Daoy (cell line): Measurements from ENCODE around the gene WASHC1. TPM values are rescaled to one million over a fixed set of nuclear protein-coding genes. Genes with fewer than 3 reads are reported as not detected.
"Not testable (repeated sequence)": the region's sequence is repeated elsewhere in the genome, so short reads cannot be mapped to it uniquely, and the experiment has no call there.

ENCODE experiments used
- DNase-seq: peaks from one replicate; pipeline ENCODE4 v3.0.0-alpha.2; 2015; ENCODE audit warnings: low read depth
- total RNA-seq: library from RNA; depleted of rRNA; stranded (reverse); fragments of >200 nt; shearing (Covaris generic); gene quantifications from 2 replicates; pipeline ENCODE4 v1.2.3, GENCODE V29; 2014; rRNA removed

The WASHC1 gene, protein sequence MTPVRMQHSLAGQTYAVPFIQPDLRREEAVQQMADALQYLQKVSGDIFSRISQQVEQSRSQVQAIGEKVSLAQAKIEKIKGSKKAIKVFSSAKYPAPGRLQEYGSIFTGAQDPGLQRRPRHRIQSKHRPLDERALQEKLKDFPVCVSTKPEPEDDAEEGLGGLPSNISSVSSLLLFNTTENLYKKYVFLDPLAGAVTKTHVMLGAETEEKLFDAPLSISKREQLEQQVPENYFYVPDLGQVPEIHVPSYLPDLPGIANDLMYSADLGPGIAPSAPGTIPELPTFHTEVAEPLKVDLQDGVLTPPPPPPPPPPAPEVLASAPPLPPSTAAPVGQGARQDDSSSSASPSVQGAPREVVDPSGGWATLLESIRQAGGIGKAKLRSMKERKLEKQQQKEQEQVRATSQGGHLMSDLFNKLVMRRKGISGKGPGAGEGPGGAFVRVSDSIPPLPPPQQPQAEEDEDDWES
- 3.8 and 8.8 TPM in 2 replicates for total RNA-seq

- DNase-seq: not testable (repeated sequence)
Observed at GRCh38 chr9:29356-29755, at the start of gene WASHC1. WASHC1 (minus strand) TSS chr9:29456; CDS start chr9:24999, 4,457 bp downstream.

DNA sequence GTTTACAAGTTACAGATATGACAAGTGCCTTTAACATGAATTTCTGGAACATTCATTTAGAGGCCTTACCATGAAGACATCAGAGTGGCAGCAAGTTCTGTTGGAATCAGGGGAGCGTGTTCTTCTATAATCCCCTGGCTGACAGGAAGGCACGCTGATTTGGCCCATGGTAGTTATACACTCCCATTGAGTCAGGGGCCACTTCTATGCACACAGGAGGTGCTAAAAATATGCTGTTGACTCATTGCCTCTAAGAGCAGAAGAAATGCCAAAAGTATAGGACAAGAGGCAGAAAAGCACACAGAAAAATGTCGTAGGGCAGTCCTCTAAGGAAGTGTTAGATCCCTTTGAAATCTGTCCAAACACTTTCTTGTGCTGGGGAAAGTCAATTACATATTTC, 49.1 kb upstream of the WASHC1 start:
- DNase-seq: not testable (repeated sequence)

DNA sequence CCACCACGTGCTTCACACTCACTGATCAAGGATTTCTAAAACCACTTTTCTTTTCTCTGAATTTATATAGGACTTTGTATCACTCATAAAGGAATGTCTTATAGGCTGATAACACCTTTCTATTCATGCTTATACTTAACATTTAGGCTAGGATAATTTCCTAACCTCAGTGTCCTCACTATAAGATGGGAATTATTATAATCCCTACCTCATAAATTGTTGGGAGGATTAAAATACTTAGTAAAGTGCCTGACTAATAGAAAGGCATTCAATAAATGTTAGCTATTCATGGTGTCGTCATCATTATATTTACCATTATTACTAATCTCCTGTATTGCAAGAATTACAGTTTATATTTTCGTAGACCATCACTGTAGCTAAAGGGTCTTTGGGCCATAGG, 47.1 kb upstream of the WASHC1 start:
- not testable (repeated sequence) for DNase-seq

- not testable (repeated sequence) for DNase-seq
Observed at GRCh38 chr9:73900-74525, 44.8 kb upstream of the WASHC1 start.

- peak; percentile 23 for DNase-seq
Observed at GRCh38 chr9:73076-73899, 44.0 kb upstream of the WASHC1 start.

DNA sequence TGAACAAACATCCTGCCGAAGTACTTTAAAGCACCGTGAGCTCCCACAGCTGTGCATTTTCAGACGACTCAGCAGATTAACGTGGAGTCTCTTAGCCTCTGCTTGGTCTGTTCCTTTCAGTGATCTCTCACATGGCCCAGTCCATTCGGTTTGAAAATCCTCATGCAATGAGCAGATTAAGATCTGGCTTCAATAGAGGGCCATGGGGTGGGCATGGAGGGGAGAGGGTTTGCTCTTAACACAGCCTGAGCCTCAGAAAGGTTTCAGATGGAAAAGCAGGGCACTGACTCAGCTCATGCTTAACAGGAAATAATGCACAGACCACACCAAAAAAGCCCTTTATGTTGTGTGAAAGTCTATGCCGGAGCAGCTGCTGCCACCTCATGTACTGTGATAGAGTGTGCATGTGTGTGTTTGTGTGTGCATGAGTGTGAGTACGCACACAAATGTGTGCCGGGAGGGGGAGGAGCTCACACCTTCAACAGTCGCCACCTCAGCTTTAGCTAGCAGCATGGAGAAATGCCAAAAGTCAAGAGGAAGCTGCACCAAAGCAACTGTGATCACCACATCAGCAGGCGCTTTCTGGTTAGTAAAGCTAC, 33.9 kb upstream of the WASHC1 start:
- DNase-seq: peak; percentile 25

DNA sequence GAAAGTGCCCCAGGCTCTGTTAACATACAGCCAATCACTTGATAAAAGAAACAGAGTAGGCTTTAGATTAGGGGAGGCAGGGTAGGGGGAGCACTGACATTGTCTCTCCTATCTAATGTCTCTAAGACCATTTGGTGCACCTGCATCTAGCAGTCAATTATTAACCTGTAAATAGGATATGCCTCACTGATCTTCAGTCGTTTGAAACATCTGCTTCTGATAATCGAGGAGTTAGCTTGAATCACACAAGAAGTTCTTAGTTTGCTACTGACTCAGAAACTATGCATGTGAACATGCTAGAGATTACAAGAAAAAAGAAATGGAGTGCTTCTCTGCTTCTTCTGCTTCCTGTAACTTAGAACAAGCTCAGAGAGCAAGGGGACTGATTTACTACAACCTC, 23.4 kb upstream of the WASHC1 start:
- DNase-seq: not testable (repeated sequence)

- DNase-seq: not testable (repeated sequence)
Observed at GRCh38 chr9:48190-48842, 19.1 kb upstream of the WASHC1 start.

DNA sequence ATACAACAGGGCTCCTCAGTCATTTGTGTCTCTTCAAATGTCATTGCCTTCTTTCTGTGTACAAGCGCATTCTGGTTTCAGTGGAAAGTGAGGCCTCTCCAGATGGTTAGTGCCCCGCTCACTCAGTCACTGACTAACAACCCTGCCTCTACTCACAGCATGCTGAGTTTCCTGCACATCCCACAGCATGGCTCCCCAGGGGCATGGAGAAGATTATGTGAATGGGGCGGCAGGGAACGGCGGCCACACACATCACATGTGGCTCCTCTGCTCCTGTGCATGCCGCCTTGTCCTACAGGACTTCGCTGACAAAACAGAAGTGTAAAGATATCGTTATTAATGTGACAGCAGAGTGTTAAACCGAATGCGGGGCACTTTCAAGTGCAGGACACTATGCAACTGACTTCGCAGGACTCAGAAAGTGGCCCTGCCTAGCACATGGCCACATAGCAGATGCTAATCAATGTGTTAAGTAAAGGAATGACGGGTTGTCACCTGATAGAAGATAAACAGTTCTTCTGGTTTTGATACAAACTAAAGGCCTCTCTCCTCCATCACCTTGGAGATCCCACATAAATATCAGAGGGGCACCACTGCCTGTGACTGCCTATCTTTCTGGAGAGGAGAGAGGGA, 17.5 kb upstream of the WASHC1 start:
- not testable (repeated sequence) for DNase-seq

GRCh38 chr9:46164-46563, 16.9 kb upstream of the WASHC1 start:
- not testable (repeated sequence) for DNase-seq

- DNase-seq: not testable (repeated sequence)
Observed at GRCh38 chr9:45180-45878, 16.1 kb upstream of the WASHC1 start.

DNA sequence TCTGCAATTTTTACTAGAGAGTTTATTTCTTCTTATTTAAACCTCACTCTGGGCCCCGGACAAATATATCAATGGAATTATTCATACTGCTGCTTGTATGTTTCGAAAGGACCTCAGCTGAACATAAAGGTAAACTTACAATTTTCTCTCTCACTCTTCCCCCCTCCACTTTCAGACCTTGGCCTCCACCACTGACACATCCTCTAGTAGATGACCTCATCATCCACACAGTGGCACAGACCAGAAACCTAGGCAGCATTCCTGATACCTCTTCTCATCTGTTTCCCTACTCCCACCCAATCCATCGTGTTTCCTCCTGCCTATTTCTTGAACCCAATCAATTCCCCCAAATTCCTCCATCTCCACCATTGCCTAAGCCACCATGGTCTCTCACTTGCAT, 15.2 kb upstream of the WASHC1 start:
- peak; percentile 55 for DNase-seq

DNA sequence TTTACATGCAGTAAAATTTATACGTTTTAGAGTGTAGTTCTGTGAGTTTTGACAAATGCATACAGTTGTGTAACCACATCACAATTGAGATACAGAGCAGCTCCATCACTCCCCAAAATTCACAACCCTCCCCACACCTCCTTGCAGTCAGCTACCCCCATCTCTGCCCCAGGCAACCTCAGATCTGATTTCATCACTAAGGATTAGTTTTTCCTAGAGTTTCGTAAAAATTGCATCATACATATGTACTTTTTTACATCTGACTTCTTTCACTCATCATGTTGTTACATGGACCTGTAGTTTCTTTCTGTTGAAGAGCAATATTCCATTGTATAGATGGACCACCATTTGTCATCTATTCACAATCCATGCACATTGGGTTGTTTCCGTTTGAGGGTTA, 14.4 kb upstream of the WASHC1 start:
- not testable (repeated sequence) for DNase-seq

- DNase-seq: not testable (repeated sequence)
Observed at GRCh38 chr9:43116-43515, 13.9 kb upstream of the WASHC1 start.

DNA sequence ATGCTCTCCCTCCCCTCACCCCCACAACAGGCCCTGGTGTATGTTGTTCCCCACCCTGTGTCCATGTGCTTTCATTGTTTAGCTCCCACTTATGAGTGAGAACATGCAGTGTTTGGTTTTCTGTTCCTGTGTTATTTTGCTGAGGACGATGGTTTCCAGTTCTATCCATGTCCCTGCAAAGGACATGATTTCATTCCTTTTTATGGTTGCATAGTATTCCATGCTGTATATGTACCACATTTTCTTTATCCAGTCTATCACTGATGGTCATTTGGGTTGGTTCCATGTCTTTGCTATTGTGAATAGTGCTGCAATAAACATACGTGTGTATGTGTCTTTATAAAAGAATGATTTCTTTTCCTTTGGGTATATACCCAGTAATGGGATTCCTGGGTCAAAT, 12.6 kb upstream of the WASHC1 start:
- not testable (repeated sequence) for DNase-seq

- not testable (repeated sequence) for DNase-seq
Observed at GRCh38 chr9:41261-41676, 12.0 kb upstream of the WASHC1 start.

- DNase-seq: not testable (repeated sequence)
Observed at GRCh38 chr9:32308-32707, 3.1 kb upstream of the WASHC1 start.

DNA sequence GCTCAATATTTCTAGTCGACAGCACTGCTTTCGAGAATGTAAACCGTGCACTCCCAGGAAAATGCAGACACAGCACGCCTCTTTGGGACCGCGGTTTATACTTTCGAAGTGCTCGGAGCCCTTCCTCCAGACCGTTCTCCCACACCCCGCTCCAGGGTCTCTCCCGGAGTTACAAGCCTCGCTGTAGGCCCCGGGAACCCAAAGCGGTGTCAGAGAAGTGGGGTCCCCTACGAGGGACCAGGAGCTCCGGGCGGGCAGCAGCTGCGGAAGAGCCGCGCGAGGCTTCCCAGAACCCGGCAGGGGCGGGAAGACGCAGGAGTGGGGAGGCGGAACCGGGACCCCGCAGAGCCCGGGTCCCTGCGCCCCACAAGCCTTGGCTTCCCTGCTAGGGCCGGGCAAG, 481 bp downstream of the WASHC1 start:
- not testable (repeated sequence) for DNase-seq

- DNase-seq: not testable (repeated sequence)
Observed at GRCh38 chr9:21621-22020, 7.6 kb downstream of the WASHC1 start.

GRCh38 chr9:16875-17274, 12.4 kb downstream of the WASHC1 start:
- DNase-seq: not testable (repeated sequence)
